Stimulated activated CD8-positive, alpha-beta memory T cell treated with anti-CD3 and anti-CD28 coated beads, Interleukin-15, amount 100 ng/mL, for 48 hours (primary cell): ENCODE results near the gene PRRC2B.
"Not testable (repeated sequence)": the region's sequence is repeated elsewhere in the genome, so short reads cannot be mapped to it uniquely, and the experiment has no call there.

ENCODE experiments used
- DNase-seq, 2 donors: peaks; one replicate each; pipeline ENCODE4 v3.0.0-alpha.2; 2020; ENCODE audit warnings: low read depth in 2 of 2

Gene PRRC2B

DNA sequence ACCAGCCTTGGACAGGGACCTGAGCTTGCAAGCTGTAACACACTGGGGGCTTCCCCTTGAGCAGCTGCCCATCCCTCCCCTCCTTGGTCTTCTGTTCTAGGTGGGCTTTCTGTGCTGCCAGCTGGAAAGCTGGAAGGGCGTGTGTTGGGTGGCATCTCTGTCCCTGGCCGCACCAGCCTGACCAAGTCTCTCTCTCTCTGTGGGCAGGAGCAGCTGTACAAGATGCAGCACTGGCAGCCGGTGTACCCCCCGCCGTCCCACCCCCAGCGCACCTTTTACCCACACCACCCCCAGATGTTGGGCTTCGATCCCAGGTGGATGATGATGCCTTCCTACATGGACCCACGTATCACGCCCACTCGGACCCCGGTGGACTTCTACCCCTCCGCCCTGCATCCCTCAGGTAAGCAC is 76.7 kb downstream of the PRRC2B start:
- no peak for DNase-seq

DNA sequence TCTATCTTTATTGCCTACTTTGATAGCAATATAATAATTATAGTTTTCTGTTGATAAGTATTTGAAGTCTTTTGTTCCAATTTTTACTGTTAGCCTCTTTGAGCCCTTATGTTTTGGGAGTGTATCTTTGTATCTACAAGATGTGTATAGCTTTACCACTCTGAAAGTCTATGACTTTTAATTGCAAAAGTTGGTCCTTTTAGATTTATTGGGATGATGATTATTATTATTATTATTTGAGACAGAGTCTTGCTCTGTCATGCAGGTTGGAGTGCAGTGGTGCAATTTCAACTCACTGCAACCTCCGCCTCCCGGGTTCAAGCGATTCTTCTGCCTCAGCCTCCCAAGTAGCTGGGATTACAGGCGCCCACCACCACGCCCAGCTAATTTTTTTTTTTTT is 78.2 kb downstream of the PRRC2B start:
- not testable (repeated sequence) for DNase-seq

DNA sequence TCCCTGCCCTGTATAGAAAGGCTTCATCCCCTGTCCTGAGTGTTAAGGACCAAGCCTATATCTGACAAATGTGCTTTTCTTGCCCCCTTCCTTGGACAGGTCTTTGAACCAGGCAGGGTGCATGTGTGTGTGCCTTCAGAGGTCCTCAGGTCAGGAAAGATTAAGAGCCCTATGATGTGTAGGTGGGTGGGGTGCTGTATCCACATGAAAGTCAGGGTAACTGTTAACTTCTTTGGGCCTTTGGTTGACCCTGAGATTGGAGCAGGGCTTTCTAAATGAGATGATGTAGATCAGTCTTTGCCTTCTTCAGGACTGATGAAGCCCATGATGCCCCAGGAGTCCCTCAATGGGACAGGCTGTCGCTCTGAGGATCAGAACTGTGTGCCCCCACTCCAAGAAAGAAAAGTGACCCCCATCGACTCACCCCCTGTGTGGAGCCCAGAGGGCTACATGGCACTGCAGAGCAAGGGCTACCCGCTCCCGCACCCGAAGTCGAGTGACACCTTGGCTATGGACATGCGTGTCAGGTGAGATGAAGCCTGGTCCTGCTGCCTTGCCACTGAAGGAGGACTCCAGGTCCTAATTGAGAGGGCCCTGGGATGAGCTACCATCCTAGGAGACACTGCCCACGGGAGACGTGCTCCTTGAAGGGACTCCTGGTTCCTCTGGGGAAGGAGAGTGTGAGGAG is 79.5 kb downstream of the PRRC2B start:
- no peak for DNase-seq

DNA sequence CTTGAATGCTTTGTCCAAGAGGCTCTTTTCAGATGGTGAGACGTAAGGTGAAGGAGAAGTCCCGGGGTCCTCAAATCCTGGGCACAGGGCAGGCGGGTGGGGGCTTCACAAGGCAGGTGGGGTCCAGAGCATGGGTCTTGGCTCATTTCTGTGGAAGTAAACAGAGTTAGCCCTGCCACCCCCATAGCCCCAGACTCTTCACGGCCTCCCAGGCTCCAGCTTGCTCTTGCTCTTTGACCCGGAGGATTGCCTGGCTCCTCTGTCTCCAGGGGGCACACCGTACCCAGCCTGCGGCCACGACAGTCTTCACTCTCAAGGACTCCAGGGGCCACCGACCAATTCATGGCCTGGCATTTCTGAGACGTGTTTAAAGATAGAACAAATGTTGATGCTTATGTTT is 80.0 kb downstream of the PRRC2B start:
- DNase-seq: no peak

DNA sequence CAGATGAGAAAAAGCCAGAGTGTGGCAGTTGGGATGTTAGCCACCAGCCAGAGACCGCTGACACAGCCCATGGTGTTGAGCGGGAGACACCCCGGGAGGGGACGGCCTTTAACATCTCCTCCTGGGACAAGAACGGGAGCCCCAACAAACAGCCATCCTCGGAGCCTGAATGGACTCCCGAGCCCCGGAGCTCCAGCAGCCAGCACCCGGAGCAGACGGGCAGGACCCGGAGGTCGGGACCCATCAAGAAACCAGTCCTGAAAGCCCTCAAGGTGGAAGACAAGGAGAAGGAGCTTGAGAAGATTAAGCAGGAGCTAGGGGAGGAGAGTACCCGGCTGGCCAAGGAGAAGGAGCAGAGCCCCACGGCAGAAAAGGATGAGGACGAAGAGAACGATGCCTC is 80.8 kb downstream of the PRRC2B start:
- no peak for DNase-seq

DNA sequence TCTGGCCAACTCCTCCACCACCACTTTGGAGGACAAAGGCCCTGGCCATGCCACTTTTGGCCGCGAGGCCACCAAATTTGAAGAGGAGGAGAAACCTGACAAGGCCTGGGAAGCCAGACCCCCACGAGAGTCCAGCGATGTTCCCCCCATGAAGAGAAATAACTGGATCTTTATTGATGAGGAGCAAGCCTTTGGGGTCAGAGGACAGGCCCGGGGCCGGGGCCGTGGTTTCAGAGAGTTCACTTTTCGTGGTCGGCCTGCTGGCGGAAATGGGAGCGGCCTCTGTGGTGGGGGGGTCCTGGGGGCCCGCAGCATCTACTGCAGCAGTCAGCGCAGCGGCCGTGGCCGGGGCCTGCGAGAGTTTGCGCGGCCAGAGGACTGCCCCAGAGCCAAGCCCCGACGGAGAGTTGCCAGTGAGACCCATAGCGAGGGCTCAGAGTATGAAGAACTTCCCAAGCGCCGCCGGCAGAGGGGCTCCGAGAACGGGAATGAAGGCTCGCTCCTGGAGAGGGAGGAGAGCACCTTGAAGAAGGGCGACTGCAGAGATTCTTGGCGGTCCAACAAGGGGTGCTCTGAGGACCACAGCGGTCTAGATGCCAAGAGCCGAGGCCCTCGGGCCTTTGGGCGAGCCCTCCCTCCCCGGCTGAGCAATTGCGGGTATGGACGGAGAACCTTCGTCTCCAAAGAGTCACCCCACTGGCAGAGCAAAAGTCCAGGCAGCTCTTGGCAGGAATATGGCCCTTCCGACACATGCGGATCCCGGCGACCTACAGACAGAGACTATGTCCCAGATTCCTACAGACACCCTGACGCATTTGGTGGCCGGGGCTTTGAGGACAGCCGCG is 81.4 kb downstream of the PRRC2B start:
- DNase-seq: no peak

DNA sequence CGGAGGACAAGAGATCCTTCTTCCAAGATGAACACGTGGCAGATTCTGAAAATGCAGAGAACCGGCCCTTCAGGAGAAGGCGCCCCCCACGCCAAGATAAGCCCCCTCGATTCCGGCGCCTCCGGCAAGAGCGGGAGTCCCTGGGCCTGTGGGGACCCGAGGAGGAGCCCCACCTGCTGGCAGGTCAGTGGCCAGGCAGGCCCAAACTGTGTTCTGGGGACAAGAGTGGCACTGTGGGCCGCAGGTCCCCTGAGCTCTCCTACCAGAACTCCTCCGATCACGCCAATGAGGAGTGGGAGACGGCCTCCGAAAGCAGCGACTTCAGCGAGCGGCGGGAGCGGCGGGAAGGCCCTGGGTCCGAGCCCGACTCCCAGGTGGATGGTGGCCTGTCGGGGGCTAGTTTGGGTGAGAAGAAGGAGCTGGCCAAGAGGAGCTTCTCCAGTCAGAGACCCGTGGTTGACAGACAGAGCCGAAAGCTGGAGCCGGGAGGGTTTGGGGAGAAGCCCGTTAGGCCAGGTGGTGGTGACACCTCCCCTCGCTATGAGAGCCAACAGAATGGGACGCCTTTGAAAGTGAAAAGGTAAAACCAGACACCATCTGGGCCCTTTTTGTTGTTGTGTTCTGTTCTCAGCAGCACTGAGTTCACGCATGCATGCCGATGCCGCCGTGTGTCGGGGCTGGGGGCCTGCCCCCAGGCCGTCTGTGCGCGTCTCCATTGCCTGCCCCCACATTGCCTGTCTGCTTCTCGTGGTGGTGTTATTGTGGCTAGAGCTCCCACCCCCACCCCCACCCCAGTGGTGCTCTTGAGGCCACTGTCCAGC is 82.3 kb downstream of the PRRC2B start:
- no peak for DNase-seq

DNA sequence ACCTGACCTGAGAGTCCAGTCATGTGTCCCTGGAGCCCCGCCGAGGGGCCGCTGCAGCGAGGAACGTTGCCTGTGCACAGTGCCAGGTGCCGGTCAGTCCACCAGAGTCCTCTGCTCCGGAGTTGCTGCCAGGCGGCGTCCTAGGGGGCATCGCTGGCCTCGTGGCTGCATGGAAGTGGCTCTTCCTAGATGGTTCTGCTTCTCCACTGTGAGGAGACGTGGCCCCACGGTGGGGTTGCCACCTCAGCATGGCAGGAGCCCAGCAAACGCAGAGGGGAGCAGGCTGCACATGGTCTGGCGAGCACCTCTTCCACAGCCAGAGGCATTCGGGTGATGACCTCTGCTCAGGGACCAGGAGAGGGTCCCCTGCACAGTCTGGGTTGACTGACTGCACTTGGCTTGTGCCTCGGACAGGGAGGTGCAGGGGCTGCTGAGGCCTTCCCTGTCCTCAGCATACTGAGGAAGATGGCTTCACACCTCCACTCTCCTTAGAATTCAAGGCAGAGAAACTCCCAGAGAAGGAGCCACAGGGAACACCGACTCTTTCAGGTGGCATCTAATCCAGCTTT is 83.0 kb downstream of the PRRC2B start:
- no peak for DNase-seq

DNA sequence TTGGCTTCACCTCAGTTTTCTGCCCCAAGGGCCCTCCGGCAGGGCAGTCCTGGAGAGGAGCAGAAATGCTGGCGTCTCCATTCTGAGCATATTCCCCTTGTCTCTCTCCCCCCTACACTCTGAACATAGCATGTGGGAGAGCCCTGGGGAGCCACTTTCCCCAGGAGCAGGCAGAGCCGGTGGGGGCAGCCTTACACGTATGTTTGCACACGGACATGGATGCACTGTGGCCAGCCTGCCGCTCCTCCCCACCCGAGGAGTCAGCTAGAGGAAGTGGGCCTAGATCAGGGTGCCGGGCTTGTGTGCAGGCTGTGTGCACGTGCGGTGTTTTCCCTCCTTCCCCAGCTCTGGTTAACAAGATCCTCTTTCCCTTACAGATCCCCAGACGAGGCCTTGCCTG is 83.5 kb downstream of the PRRC2B start:
- no peak for DNase-seq

DNA sequence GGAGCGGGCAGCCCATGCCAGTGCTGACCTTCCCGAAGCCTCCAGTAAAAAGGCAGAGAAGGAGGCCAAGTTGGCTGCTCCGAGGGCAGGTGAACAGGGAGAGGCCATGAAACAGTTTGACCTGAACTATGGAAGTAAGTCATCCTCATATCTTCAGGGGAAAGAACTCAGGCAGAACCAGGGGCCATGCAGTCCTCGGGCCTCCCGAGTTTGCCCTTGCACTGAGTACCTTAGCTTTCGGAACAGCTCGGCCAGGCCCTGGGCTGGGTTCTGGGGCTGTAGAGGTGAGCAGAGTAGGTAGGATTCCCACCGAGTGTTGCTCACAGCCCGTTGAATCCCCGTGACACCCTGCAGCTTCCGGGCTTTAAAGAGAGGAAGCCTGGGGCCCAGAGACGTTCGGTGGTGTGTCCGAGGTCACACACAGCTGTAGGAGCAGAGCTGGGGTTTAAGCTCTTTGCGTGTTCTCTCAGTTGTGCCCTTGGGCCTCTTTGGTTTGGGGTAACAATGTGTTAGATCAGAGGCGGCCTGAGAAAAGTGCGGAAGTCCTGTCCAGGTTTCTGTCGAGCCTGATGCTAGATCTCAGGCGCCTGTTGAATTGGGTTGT is 84.0 kb downstream of the PRRC2B start:
- DNase-seq: no peak

DNA sequence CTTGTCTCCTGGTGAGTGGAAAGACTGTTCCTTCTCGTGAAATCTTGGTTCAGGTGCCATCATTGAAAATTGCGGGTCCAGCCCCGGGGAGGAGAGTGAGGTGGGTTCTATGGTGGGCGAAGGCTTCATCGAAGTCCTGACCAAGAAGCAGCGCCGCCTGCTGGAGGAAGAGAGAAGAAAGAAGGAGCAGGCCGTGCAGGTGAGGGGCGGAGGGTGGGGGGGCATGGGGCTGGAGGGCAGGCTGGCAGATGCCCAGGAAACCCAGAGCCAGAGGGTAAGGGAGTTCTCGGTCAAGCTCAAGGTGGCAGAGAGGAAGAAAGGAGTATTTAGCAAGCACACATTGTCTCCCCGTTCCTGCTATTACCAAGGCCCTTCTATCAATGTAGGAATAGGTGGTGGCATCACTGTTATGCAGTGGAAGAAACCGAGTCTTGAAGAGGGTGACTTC is 84.6 kb downstream of the PRRC2B start:
- DNase-seq: peak in 1 of 2 donors; percentile 14

DNA sequence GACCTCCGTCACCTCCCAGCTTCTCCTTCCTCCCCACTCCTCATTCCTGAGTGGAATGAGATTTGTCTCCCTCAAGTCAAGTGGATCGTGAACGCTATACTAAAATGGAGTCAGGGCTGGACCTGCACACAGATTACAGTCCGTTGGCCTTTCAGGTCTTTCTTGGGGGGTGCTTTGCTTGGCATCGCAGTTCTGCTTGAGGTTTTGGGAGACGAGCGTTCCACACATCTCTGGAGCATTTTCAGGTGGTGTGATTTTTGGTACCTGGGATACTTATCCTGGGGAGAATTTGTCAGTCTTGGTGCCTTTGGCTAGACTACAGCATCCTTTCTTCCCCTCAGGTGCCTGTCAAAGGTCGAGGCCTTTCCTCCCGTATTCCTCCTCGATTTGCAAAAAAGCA is 85.0 kb downstream of the PRRC2B start:
- no peak for DNase-seq

DNA sequence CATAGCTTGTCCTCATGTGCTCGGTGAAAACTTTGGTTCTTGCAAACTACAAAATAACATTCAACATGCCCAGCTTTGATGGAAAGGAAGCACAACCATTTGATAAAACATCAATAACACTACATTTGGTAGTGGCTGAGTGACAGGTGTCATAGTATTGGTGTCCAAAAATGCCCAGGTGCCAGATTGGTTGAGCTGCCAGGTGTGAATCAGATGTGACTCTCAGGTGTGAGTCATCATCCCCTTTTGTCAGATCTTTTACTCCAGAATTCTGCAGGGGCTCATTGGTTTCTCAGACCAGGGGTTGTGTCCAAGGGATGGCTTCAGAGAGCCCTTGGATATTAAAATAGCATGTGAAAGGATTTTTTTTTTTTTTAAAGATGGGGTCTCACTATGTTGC is 86.4 kb downstream of the PRRC2B start:
- DNase-seq: no peak

DNA sequence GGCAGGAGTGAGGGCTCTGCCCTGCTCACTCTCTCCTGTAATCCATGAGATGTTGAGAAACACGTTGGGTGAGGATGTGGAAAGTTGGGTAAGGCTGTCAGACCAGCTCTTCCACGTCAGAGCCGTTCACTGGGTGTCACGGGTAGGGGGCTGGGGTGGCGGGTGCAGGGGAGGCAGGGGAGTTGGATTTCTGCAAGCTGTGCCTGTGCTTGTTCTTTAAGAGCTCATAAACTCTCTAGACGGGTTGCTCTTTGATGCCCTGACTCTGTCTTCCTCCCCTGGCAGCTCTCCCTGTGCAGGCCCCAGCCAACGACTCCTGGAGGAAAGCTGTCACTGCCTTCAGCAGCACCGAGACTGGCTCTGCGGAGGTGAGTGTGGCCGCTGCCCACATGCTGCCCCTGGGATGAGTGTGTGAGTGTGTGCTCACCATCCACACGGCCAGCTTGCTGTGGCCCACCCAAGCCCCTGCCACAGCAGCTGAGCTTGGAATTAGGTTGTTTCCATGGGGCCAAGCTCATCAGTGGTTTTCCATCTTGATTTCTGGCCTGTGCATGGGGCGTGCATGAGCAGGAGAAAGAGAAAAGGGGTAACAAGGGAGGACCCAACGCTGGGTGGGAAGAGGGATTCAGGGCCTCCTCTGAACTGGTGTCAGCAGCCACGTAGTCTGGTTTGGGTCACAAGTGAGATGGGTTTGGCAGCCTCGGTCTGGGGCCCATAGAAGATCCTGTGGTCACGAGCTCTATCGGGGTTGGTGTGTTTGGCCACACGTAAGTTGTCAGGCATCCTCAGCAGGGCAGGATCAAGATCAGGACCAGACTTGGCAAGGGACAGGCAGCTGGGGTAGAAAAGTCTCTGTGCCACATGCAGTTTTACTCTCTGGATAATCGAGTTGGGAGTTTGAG is 87.8 kb downstream of the PRRC2B start:
- no peak for DNase-seq

DNA sequence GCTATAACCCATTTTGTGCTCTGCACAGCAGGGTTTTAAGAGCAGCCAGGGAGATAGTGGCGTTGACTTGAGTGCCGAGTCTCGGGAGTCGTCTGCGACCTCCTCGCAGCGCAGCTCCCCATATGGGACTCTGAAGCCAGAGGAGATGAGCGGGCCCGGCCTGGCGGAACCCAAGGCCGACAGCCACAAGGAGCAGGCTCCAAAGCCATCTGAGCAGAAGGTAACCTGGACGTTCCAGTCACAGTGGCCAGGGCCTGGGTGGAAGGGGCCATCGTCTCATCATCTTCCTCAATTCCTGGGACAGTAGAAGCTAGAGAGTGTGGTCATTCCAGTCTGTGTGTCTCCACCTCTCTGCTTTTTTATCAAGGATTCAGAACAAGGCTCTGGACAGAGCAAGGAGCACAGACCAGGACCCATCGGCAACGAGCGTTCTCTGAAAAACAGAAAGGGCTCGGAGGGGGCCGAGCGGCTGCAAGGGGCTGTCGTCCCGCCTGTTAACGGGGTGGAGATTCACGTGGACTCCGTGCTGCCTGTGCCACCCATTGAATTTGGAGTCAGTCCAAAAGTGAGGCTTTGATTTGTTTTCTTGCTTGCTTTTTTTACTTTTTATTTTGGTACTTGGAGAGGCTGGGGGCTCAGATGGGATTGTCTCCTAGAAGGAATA is 88.6 kb downstream of the PRRC2B start:
- no peak for DNase-seq

DNA sequence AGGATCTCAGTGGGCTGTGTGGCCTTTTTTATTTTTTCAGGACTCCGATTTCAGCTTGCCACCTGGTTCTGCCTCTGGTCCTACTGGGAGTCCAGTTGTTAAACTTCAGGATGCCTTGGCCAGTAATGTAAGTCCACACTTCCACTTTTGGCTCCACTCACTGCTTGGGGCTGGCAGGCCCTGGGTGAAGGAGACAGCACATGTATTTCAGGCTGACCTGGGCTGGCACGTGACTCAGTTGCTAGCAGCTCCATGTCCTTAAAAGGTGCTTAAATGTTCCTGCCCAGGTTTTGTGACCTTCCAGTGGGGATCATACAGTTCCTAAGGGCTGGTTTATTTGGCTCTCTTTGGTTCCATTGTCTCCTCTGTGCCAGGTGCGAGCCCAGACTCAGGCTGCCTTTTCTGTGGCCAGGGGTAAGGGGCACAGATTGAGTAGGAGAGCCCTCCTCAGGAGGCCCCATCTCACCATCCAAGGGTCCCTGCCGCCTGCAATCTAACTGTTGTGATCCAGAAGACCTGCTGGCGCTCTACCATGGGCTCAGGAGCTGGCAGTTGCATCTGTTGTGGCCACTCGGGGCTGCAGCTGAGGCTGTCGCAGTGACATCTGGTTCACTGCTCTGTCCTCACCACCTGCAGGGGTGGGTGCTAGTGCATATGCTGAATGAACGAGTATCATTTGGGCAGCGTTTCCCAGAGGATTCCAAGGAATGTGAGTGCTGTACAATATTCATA is 89.6 kb downstream of the PRRC2B start:
- DNase-seq: no peak

DNA sequence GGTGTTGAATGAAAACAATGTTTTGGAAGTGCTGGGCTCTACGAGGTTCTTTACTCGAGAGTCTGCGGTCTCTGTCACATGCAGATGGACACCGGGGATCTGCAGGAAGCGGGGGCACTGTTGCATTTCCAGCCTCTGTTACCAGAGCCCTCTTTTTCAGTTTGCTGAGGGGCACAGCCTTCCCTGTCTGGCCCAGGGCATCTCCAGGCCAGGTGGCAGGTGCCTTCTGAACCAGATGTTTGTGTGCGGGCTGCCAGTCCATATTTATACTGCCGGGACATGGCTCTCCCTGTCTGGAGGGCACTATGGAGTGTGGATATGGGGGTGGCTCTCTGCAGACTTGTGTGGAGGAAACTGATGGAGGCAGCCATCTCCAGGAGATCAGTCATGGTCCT is 90.2 kb downstream of the PRRC2B start:
- DNase-seq: no peak

DNA sequence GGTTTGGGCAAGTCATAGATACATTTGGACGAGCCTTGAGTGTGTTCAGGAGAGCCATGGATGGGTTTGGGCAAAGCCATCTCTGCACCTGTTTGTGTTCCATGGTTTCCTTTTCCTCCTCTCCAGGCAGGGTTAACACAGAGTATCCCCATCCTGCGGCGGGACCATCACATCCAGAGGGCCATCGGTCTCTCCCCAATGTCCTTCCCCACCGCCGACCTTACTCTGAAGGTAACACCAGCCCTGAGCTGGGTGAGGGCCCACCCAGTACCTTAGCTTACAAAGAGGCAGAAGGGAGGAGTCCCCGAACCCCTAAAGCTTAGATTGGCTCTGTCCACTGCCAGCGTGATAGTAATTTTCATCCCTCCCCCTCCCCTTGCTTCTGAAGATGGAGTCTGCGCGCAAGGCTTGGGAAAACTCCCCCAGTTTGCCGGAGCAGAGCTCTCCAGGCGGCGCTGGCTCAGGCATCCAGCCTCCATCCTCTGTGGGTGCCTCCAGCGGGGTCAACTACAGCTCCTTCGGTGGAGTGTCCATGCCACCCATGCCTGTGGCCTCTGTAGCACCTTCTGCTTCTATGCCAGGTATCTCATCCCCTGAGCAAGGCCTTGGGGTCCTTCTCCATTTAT is 90.8 kb downstream of the PRRC2B start:
- DNase-seq: no peak

DNA sequence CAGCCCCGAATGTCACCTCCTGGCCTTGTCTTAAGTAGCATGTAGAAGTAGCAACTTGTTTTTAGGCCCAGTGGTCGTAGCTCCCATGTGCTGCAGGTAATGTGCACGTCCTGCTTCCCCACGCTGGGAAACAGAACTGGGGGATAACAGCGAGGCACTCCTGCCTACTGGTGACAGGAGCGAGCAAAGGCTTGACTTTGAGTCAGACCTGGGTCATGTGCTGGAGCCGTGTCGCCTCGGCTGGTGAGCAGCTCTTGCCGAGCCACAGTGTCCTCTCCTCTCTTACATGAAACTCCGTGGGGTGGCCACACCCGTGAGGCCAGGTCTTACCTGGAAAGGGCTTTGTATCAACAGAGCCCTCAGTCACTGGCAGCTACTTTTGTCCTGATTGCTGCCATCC is 91.3 kb downstream of the PRRC2B start:
- DNase-seq: no peak
